HG03520 (cell line): ENCODE measurements around the gene UQCR11.

Experiments used
- ATAC-seq: cut with Tn5 transposase; IDR thresholded peaks from one replicate; pipeline ENCODE4 v1.9.1; 2021; ENCODE audit warnings: mild to moderate bottlenecking, moderate library complexity; ENCODE audit not compliant: unreplicated experiment

Gene UQCR11

GRCh38 chr19:1618157-1619093 lies 13.2 kb upstream of the UQCR11 start:
- ATAC-seq: no peak

GRCh38 chr19:1616875-1617274 lies 11.6 kb upstream of the UQCR11 start:
- ATAC-seq: no peak

GRCh38 chr19:1616396-1616795 lies 11.1 kb upstream of the UQCR11 start:
- no peak for ATAC-seq

- ATAC-seq: no peak
Measured at GRCh38 chr19:1615156-1615765, 10.0 kb upstream of the UQCR11 start.

GRCh38 chr19:1613808-1614570 lies 8.7 kb upstream of the UQCR11 start:
- no peak for ATAC-seq

GRCh38 chr19:1613146-1613545 lies 7.9 kb upstream of the UQCR11 start:
- ATAC-seq: no peak

GRCh38 chr19:1612114-1613086 lies 7.1 kb upstream of the UQCR11 start:
- no peak for ATAC-seq

- no peak for ATAC-seq
Measured at GRCh38 chr19:1611353-1611752, 6.1 kb upstream of the UQCR11 start.

GRCh38 chr19:1610579-1610978 lies 5.3 kb upstream of the UQCR11 start:
- ATAC-seq: no peak

GRCh38 chr19:1609680-1610474 lies 4.6 kb upstream of the UQCR11 start:
- no peak for ATAC-seq

GRCh38 chr19:1609103-1609396 lies 3.8 kb upstream of the UQCR11 start:
- ATAC-seq: no peak

GRCh38 chr19:1608359-1609102 lies 3.3 kb upstream of the UQCR11 start:
- no peak for ATAC-seq

- peak; percentile 7 for ATAC-seq
Measured at GRCh38 chr19:1606138-1606651, 933 bp upstream of the UQCR11 start.

GRCh38 chr19:1602091-1602707 lies 3.1 kb downstream of the UQCR11 start:
- ATAC-seq: no peak

GRCh38 chr19:1601613-1602064 lies 3.6 kb downstream of the UQCR11 start:
- no peak for ATAC-seq

- ATAC-seq: no peak
Measured at GRCh38 chr19:1599460-1599846, 5.8 kb downstream of the UQCR11 start.

GRCh38 chr19:1598777-1599459 lies 6.3 kb downstream of the UQCR11 start:
- no peak for ATAC-seq

GRCh38 chr19:1593501-1593772 lies 11.8 kb downstream of the UQCR11 start:
- ATAC-seq: no peak
